B cell (primary cell): ENCODE data around the gene RBMS3.

ENCODE experiments used
- EZH2 ChIP-seq: IDR thresholded peaks from 2 replicates; pipeline ENCODE4 v1.6.1; 2012; ENCODE audit warnings: borderline replicate concordance, low read depth, mild to moderate bottlenecking, moderate library complexity, low read length; ENCODE audit not compliant: insufficient read depth, poor library complexity, severe bottlenecking
- TF ChIP-seq, protein P1 (sequence below): fragments of 200-600 bp; IDR thresholded peaks from one replicate; pipeline ENCODE4 v1.8.0; 2022; ENCODE audit warnings: antibody characterized with exemption, mild to moderate bottlenecking

DNA sequence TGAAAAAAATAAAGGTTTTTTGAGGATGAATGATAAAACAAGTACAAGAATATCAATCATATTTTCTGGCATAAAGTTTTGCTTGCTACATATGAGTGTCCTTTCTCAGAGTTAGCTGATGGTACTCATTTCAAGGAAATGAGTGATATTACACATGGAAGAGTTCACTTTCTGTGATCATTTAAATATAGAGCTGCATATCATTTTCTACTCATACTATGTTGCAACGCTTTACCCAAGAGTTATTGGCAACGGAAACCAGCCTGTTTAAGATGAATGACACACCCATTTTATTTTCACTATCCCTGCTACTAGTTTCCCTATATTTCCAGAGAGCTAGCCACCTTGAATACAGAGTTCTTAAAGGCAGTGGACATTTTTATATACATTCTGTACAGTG is 35.4 kb upstream of the RBMS3 start:
- no peak for TF ChIP-seq EZH2
- TF ChIP-seq, protein P1, sequence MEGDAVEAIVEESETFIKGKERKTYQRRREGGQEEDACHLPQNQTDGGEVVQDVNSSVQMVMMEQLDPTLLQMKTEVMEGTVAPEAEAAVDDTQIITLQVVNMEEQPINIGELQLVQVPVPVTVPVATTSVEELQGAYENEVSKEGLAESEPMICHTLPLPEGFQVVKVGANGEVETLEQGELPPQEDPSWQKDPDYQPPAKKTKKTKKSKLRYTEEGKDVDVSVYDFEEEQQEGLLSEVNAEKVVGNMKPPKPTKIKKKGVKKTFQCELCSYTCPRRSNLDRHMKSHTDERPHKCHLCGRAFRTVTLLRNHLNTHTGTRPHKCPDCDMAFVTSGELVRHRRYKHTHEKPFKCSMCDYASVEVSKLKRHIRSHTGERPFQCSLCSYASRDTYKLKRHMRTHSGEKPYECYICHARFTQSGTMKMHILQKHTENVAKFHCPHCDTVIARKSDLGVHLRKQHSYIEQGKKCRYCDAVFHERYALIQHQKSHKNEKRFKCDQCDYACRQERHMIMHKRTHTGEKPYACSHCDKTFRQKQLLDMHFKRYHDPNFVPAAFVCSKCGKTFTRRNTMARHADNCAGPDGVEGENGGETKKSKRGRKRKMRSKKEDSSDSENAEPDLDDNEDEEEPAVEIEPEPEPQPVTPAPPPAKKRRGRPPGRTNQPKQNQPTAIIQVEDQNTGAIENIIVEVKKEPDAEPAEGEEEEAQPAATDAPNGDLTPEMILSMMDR = no peak
